ENCODE measurements around the gene ZNF214.
"Not testable (repeated sequence)": the region's sequence is repeated elsewhere in the genome, so short reads cannot be mapped to it uniquely, and the experiment has no call there.

ZNF214 gene

GRCh38 chr11:6969854-6970253, 50.3 kb downstream of the ZNF214 start:
- H4K12ac ChIP-seq (ENCODE audit: low read depth, low read length); H3K4me1 ChIP-seq (ENCODE audit: control insufficient read depth in 1 of 2, insufficient read depth in 2 of 2, low read length in 2 of 2); H2BK120ac ChIP-seq (ENCODE audit: insufficient read depth, low read length, poor library complexity); H3K23ac ChIP-seq (ENCODE audit: low read length); H3K4me3 ChIP-seq (ENCODE audit: low read depth, low read length); H3K27ac ChIP-seq (ENCODE audit: low read depth, low read length); H2AFZ ChIP-seq (ENCODE audit: insufficient read depth, low read length, poor library complexity); H3K79me1 ChIP-seq (ENCODE audit: low read length); H2BK12ac ChIP-seq (ENCODE audit: low read length); H2BK5ac ChIP-seq (ENCODE audit: low read depth, low read length, poor library complexity); H3K79me2 ChIP-seq (ENCODE audit: control insufficient read depth, insufficient read depth, low read length, poor library complexity); H2AK5ac ChIP-seq (ENCODE audit: low read length); H3K18ac ChIP-seq (ENCODE audit: low read length); H3K14ac ChIP-seq (ENCODE audit: low read length); H4K91ac ChIP-seq (ENCODE audit: low read depth, low read length); H3K27me3 ChIP-seq (ENCODE audit: insufficient read depth, low read length); DNase-seq; H4K8ac ChIP-seq (ENCODE audit: low read depth, low read length); H3K9ac ChIP-seq (ENCODE audit: low read length); H3K36me3 ChIP-seq (ENCODE audit: control insufficient read depth in 1 of 2, insufficient read depth in 2 of 2, low read length in 2 of 2); H3K4me2 ChIP-seq (ENCODE audit: low read length); H3K4ac ChIP-seq (ENCODE audit: low read depth, low read length); H3K9me3 ChIP-seq (ENCODE audit: insufficient read depth, low read depth, low read length): not testable (repeated sequence)
- WGBS (ENCODE audit: extremely low coverage, insufficient coverage, insufficient read length): no CpG with 5 or more reads among the region's 4 CpGs

- no peaks in the 10 kb centered on the region for H3K27me3 ChIP-seq (ENCODE audit: insufficient read depth, low read length)
- no peak overlapping the region for H3K4me2 ChIP-seq (ENCODE audit: low read length)
- no peaks in the 10 kb centered on the region for H3K79me1 ChIP-seq (ENCODE audit: low read length)
- no peak for DNase-seq
- H3K27ac ChIP-seq (ENCODE audit: low read depth, low read length): no peak overlapping the region
- no peak overlapping the region for H3K4ac ChIP-seq (ENCODE audit: low read depth, low read length)
- no CpG with 5 or more reads among the region's 1 CpG for WGBS (ENCODE audit: extremely low coverage, insufficient coverage, insufficient read length)
- no peak overlapping the region for H3K9ac ChIP-seq (ENCODE audit: low read length)
- H2AK5ac ChIP-seq (ENCODE audit: low read length): no peak overlapping the region
- no peak overlapping the region for H3K18ac ChIP-seq (ENCODE audit: low read length)
- no peak overlapping the region for H3K4me3 ChIP-seq (ENCODE audit: low read depth, low read length)
- no peak overlapping the region for H4K91ac ChIP-seq (ENCODE audit: low read depth, low read length)
- no peak overlapping the region for H4K8ac ChIP-seq (ENCODE audit: low read depth, low read length)
- H3K36me3 ChIP-seq (ENCODE audit: control insufficient read depth in 1 of 2, insufficient read depth in 2 of 2, low read length in 2 of 2): no peaks in the 10 kb centered on the region
- H3K23ac ChIP-seq (ENCODE audit: low read length): no peak overlapping the region
- no peak overlapping the region for H2BK12ac ChIP-seq (ENCODE audit: low read length)
- H4K12ac ChIP-seq (ENCODE audit: low read depth, low read length): no peak overlapping the region
- peaks cover 0 to 1% of the 10 kb centered on the region in 2 experiments for H3K4me1 ChIP-seq (ENCODE audit: control insufficient read depth in 1 of 2, insufficient read depth in 2 of 2, low read length in 2 of 2)
- no peaks in the 10 kb centered on the region for H3K79me2 ChIP-seq (ENCODE audit: control insufficient read depth, insufficient read depth, low read length, poor library complexity)
- no peak overlapping the region for H2BK5ac ChIP-seq (ENCODE audit: low read depth, low read length, poor library complexity)
- H2AFZ ChIP-seq (ENCODE audit: insufficient read depth, low read length, poor library complexity): no peak overlapping the region
- no peak overlapping the region for H3K14ac ChIP-seq (ENCODE audit: low read length)
- H2BK120ac ChIP-seq (ENCODE audit: insufficient read depth, low read length, poor library complexity): no peak overlapping the region
- H3K9me3 ChIP-seq (ENCODE audit: insufficient read depth, low read depth, low read length): no peaks in the 10 kb centered on the region
Measured at GRCh38 chr11:6968816-6969215, 51.3 kb downstream of the ZNF214 start.

GRCh38 chr11:6962673-6963072, 57.5 kb downstream of the ZNF214 start:
- Histone ChIP-seq H3K27me3 (ENCODE audit: insufficient read depth, low read length) (no peaks in the 10 kb centered on the region), H3K79me1 (ENCODE audit: low read length) (no peaks in the 10 kb centered on the region), H3K36me3 (ENCODE audit: control insufficient read depth in 1 of 2, insufficient read depth in 2 of 2, low read length in 2 of 2) (peaks cover 1 to 2% of the 10 kb centered on the region in 2 experiments), H3K27ac (ENCODE audit: low read depth, low read length) (no peak overlapping the region), H4K12ac (ENCODE audit: low read depth, low read length) (no peak overlapping the region), H3K14ac (ENCODE audit: low read length) (no peak overlapping the region), H2BK5ac (ENCODE audit: low read depth, low read length, poor library complexity) (no peak overlapping the region), H3K9ac (ENCODE audit: low read length) (no peak overlapping the region), H2BK120ac (ENCODE audit: insufficient read depth, low read length, poor library complexity) (no peak overlapping the region), H3K18ac (ENCODE audit: low read length) (no peak overlapping the region), H3K4me3 (ENCODE audit: low read depth, low read length) (no peak overlapping the region), H3K4me2 (ENCODE audit: low read length) (no peak overlapping the region), H3K9me3 (ENCODE audit: insufficient read depth, low read depth, low read length) (no peaks in the 10 kb centered on the region), H3K23ac (ENCODE audit: low read length) (no peak overlapping the region), H2AFZ (ENCODE audit: insufficient read depth, low read length, poor library complexity) (no peak overlapping the region), H3K79me2 (ENCODE audit: control insufficient read depth, insufficient read depth, low read length, poor library complexity) (no peaks in the 10 kb centered on the region), H3K4me1 (ENCODE audit: control insufficient read depth in 1 of 2, insufficient read depth in 2 of 2, low read length in 2 of 2) (no peaks in the 10 kb centered on the region), H2AK5ac (ENCODE audit: low read length) (no peak overlapping the region), H4K91ac (ENCODE audit: low read depth, low read length) (no peak overlapping the region), H3K4ac (ENCODE audit: low read depth, low read length) (no peak overlapping the region), H4K8ac (ENCODE audit: low read depth, low read length) (no peak overlapping the region), H2BK12ac (ENCODE audit: low read length) (no peak overlapping the region)
- WGBS (ENCODE audit: extremely low coverage, insufficient coverage, insufficient read length): no CpG with 5 or more reads among the region's 1 CpG
- no peak for DNase-seq

GRCh38 chr11:6962141-6962540, 58.0 kb downstream of the ZNF214 start:
- H3K27me3 ChIP-seq (ENCODE audit: insufficient read depth, low read length): no peaks in the 10 kb centered on the region
- no peak for DNase-seq

More at GRCh38 chr11:6962141-6962540, 58.0 kb downstream of the ZNF214 start:
- H3K4me3 ChIP-seq (ENCODE audit: low read depth, low read length): no peak overlapping the region
- no peak overlapping the region for H2AK5ac ChIP-seq (ENCODE audit: low read length)
- H4K12ac ChIP-seq (ENCODE audit: low read depth, low read length): no peak overlapping the region
- no peak overlapping the region for H2BK120ac ChIP-seq (ENCODE audit: insufficient read depth, low read length, poor library complexity)
- no peaks in the 10 kb centered on the region for H3K79me1 ChIP-seq (ENCODE audit: low read length)
- no peaks in the 10 kb centered on the region for H3K4me1 ChIP-seq (ENCODE audit: control insufficient read depth in 1 of 2, insufficient read depth in 2 of 2, low read length in 2 of 2)
- H2BK5ac ChIP-seq (ENCODE audit: low read depth, low read length, poor library complexity): no peak overlapping the region
- no peak overlapping the region for H3K4ac ChIP-seq (ENCODE audit: low read depth, low read length)
- H3K18ac ChIP-seq (ENCODE audit: low read length): no peak overlapping the region
- H3K36me3 ChIP-seq (ENCODE audit: control insufficient read depth in 1 of 2, insufficient read depth in 2 of 2, low read length in 2 of 2): peaks cover 1 to 3% of the 10 kb centered on the region in 2 experiments
- H3K14ac ChIP-seq (ENCODE audit: low read length): no peak overlapping the region
- H2BK12ac ChIP-seq (ENCODE audit: low read length): no peak overlapping the region
- no peak overlapping the region for H4K91ac ChIP-seq (ENCODE audit: low read depth, low read length)
- H3K23ac ChIP-seq (ENCODE audit: low read length): no peak overlapping the region
- no peaks in the 10 kb centered on the region for H3K79me2 ChIP-seq (ENCODE audit: control insufficient read depth, insufficient read depth, low read length, poor library complexity)
- no peak overlapping the region for H3K9ac ChIP-seq (ENCODE audit: low read length)
- no peak overlapping the region for H2AFZ ChIP-seq (ENCODE audit: insufficient read depth, low read length, poor library complexity)
- no peak overlapping the region for H3K4me2 ChIP-seq (ENCODE audit: low read length)
- no peak overlapping the region for H3K27ac ChIP-seq (ENCODE audit: low read depth, low read length)
- H4K8ac ChIP-seq (ENCODE audit: low read depth, low read length): no peak overlapping the region
- no peaks in the 10 kb centered on the region for H3K9me3 ChIP-seq (ENCODE audit: insufficient read depth, low read depth, low read length)
